Endothelial cell of umbilical vein (primary cell): ENCODE data around the gene DEFB124. TPM values are rescaled to one million over a fixed set of nuclear protein-coding genes. Genes with fewer than 3 reads are reported as not detected.

Experiments used
- BruUV-seq: library from RNA; stranded (reverse); fragments of 400-500 nt; replicated peaks from 2 replicates; lab custom pipeline; 2021; lab: Mats Ljungman, UMichigan
- CTCF ChIA-PET: fragments of 300-600, 350-600 bp; sonication (Branson Sonifier 250); formaldehyde crosslinking; loops from one replicate; lab custom pipeline; 2021; ENCODE audit warnings: antibody characterized with exemption, inconsistent platforms; lab: Charles Lee
- POLR2A ChIA-PET: fragments of 300-600, 350-600 bp; sonication (Branson Sonifier 250); formaldehyde crosslinking; loops from one replicate; lab custom pipeline; 2021; ENCODE audit warnings: antibody characterized with exemption, inconsistent platforms; lab: Charles Lee
- DNase-seq: peaks from one replicate; pipeline ENCODE4 v3.0.0-alpha.2; 2011; ENCODE audit warnings: low read depth, low spot score
- FAIRE-seq: peaks from 2 replicates; lab custom pipeline; 2011; peaks lifted over from hg19 to GRCh38; lab: Jason Lieb, UNC
- H2AFZ ChIP-seq: 2 replicates; pipeline ENCODE4 v1.6.0; 2012; ENCODE audit warnings: low read depth, low read length, control low read depth, inconsistent platforms
- H3K27ac ChIP-seq: 2 replicates; pipeline ENCODE4 v1.5.1; 2011; ENCODE audit warnings: low read depth, mild to moderate bottlenecking, control low read depth, low read length, moderate library complexity; ENCODE audit not compliant: insufficient read depth
- H3K27me3 ChIP-seq, 2 experiments: 2 replicates each; pipeline versions ENCODE4 v1.6.0 to v1.6.1; 2011; ENCODE audit warnings: low read length in 2 of 2, mixed read lengths in 1 of 2; ENCODE audit not compliant: control insufficient read depth in 2 of 2, insufficient read depth in 2 of 2
- H3K36me3 ChIP-seq, 2 experiments: 2 replicates in 1 of 2; 3 replicates in 1 of 2; pipeline ENCODE4 v1.5.1; 2011; ENCODE audit warnings: low read length in 2 of 2, mild to moderate bottlenecking in 1 of 2, moderate library complexity in 1 of 2; ENCODE audit not compliant: control insufficient read depth in 2 of 2, insufficient read depth in 2 of 2; ENCODE audit errors: extremely low read depth in 1 of 2
- H3K4me1 ChIP-seq: 3 replicates; pipeline ENCODE4 v1.5.1; 2011; ENCODE audit warnings: mild to moderate bottlenecking, low read length; ENCODE audit not compliant: control insufficient read depth, insufficient read depth; ENCODE audit errors: extremely low read depth
- H3K4me2 ChIP-seq: 2 replicates; pipeline ENCODE4 v1.6.1; 2011; ENCODE audit warnings: low read length, control low read depth, mixed read lengths; ENCODE audit not compliant: insufficient read depth
- H3K4me3 ChIP-seq, 3 experiments: fragments of 200-600 bp in 1 of 3; sonication (generic), shearing (Covaris generic) in 1 of 3; replicated peaks in 1 of 3; 2 replicates each; pipeline ENCODE4 v1.5.1; 2011 to 2016; ENCODE audit warnings: control low read depth in 3 of 3, low read length in 3 of 3, mild to moderate bottlenecking in 2 of 3, inconsistent platforms in 1 of 3, low read depth in 1 of 3, moderate library complexity in 1 of 3; ENCODE audit not compliant: insufficient read depth in 1 of 3
- H3K79me2 ChIP-seq: 2 replicates; pipeline ENCODE4 v1.6.0; 2012; ENCODE audit warnings: low read length, inconsistent platforms; ENCODE audit not compliant: control insufficient read depth, insufficient read depth
- H3K9ac ChIP-seq: replicated peaks from 2 replicates; pipeline ENCODE3; 2011; ENCODE audit warnings: low read length, control low read depth; ENCODE audit not compliant: insufficient read depth; ENCODE audit errors: extremely low read depth
- H3K9me1 ChIP-seq: replicated peaks from 3 replicates; pipeline ENCODE4 v1.6.0; 2011; ENCODE audit warnings: mild to moderate bottlenecking, low read length; ENCODE audit not compliant: control insufficient read depth, insufficient read depth; ENCODE audit errors: extremely low read depth
- H3K9me3 ChIP-seq: replicated peaks from 2 replicates; pipeline ENCODE4 v1.5.1; 2012; ENCODE audit warnings: low read length, inconsistent platforms; ENCODE audit not compliant: control insufficient read depth, insufficient read depth
- H4K20me1 ChIP-seq: replicated peaks from 2 replicates; pipeline ENCODE3; 2011; ENCODE audit warnings: mild to moderate bottlenecking, low read length; ENCODE audit not compliant: control insufficient read depth, insufficient read depth; ENCODE audit errors: extremely low read depth
- CTCF ChIP-seq, 2 donors: IDR thresholded peaks; 1 replicate in 1 of 2; 2 replicates in 1 of 2; pipeline ENCODE4 v1.5.1; 2011; ENCODE audit warnings: low read length in 2 of 2, mild to moderate bottlenecking in 2 of 2, moderate library complexity in 2 of 2, control low read depth in 1 of 2, inconsistent platforms in 1 of 2, low read depth in 1 of 2; ENCODE audit not compliant: insufficient read depth in 1 of 2; ENCODE audit errors: extremely low read depth in 1 of 2
- FOS ChIP-seq: IDR thresholded peaks from 2 replicates; pipeline ENCODE4 v1.6.1; 2011; ENCODE audit warnings: mild to moderate bottlenecking, low read length, moderate library complexity, borderline replicate concordance; ENCODE audit not compliant: insufficient read depth
- GATA2 ChIP-seq: IDR thresholded peaks from 2 replicates; pipeline ENCODE4 v1.7.0; 2011; ENCODE audit warnings: low read depth, mild to moderate bottlenecking, moderate library complexity, mixed read lengths, low read length; ENCODE audit not compliant: insufficient read length, insufficient read depth
- JUN ChIP-seq: IDR thresholded peaks from 2 replicates; pipeline ENCODE4 v1.6.1; 2011; ENCODE audit warnings: borderline replicate concordance, low read depth; ENCODE audit not compliant: insufficient read length, insufficient read depth
- POLR2AphosphoS5 ChIP-seq: IDR thresholded peaks from 2 replicates; pipeline ENCODE4 v1.6.1; 2012; ENCODE audit warnings: low read depth, mild to moderate bottlenecking, control low read depth, low read length, moderate library complexity; ENCODE audit not compliant: insufficient read depth
- dilution Hi-C: fragments of 300-500 bp; cut with MboI; formaldehyde crosslinking; loops from one replicate; pipeline ENCODE4 v1.15.0; 2019; ENCODE audit warnings: low sequenced_read_pairs; ENCODE audit not compliant: extremely low pct_ligation_motif_present
- intact Hi-C: fragments of 100-400 bp; cut with micrococcal nuclease; formaldehyde crosslinking; loops from one replicate; pipeline ENCODE4 v1.10.0; 2022
- polyA plus RNA-seq, 4 experiments: library from polyadenylated mRNA; depleted of rRNA in 3 of 4; stranded (reverse) in 3 of 4; unstranded in 1 of 4; fragments of >200 nt; gene quantifications; 2 replicates each; pipeline versions ENCODE4 v1.2.1 to v1.2.3, GENCODE V29; 2011 to 2012; ENCODE audit warnings: missing spikeins in 1 of 4
- total RNA-seq: library from RNA; stranded (reverse); gene quantifications from 2 replicates; pipeline ENCODE4 v1.2.3, GENCODE V29; 2021

DEFB124 gene
- total and polyA plus RNA-seq, 2 donors (not counting 3 experiments of a cell fraction or from before 2014, with no cell fraction given): not detected

- Histone ChIP-seq H3K27me3 (no peaks in the 10 kb centered on the region), H3K27ac (no peak overlapping the region), H3K79me2 (peaks cover 69% of the 10 kb centered on the region), H3K9me3 (no peaks in the 10 kb centered on the region), H3K9ac (peak overlapping the region; percentile 6), H3K4me3 (no peak overlapping the region), H3K4me1 (peaks cover 25% of the 10 kb centered on the region), H3K9me1 (no peaks in the 10 kb centered on the region), H3K36me3 (peaks cover 0 to 5% of the 10 kb centered on the region in 2 experiments), H2AFZ (no peak overlapping the region), H3K4me2 (no peak overlapping the region), H4K20me1 (no peaks in the 10 kb centered on the region)
- ChIA-PET CTCF (interaction anchor here (0.6 to 1.5 kb wide), 11 partner anchors 13 to 117 kb away, joined by 3 to 10 read pairs (median 3); a partner anchor contains a TSS), POLR2A (no interaction called here)
- DNase-seq (peak; percentile 69), FAIRE-seq (peak; percentile 85)
- no TSS peak for BruUV-seq
- TF ChIP-seq CTCF (IDR thresholded peaks at IDR 0.05; ENCODE audit: extremely low read depth in 1 of 2, insufficient read depth in 1 of 2, low read depth in 1 of 2, low read length in 2 of 2): peak; percentile 29 to 48
- TF ChIP-seq GATA2: no peak
- TF ChIP-seq JUN: no peak
- TF ChIP-seq FOS: no peak
- TF ChIP-seq POLR2AphosphoS5: no peak
- dilution Hi-C loops: no loop called here
- intact Hi-C loops: loop anchor here (2.0 kb wide), 1 partner anchor 95 kb away; no protein-coding TSS in a partner anchor
These were observed 42.4 kb upstream of the DEFB124 start for GRCh38 chr20:31517373-31517772.
